GM21515 (cell line): ENCODE results near the gene NUMA1.

Experiments
- ATAC-seq: cut with Tn5 transposase; IDR thresholded peaks from one replicate; pipeline ENCODE4 v1.9.1; 2021; ENCODE audit not compliant: unreplicated experiment

The NUMA1 gene

GRCh38 chr11:72069200-72069599 is 11.1 kb downstream of the NUMA1 start:
- ATAC-seq = no peak

DNA sequence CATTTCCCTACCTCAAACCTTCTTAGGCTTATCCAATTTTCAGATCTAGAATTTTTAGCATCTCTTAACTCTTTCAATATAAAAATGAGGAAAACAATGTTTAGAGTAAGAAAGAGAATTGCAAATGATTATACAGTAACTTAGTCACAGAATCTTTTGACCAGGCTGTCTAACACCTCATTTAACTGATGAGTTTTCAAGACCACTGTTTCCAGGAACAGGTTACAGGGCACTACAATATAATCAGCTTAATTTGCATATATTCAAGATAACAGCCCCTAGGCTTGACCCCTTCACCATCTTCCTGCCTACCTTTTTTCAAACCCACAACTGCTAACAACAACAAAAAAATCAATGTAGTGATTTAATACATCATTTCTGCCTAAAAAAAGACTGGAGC is 12.7 kb downstream of the NUMA1 start:
- ATAC-seq = no peak

DNA sequence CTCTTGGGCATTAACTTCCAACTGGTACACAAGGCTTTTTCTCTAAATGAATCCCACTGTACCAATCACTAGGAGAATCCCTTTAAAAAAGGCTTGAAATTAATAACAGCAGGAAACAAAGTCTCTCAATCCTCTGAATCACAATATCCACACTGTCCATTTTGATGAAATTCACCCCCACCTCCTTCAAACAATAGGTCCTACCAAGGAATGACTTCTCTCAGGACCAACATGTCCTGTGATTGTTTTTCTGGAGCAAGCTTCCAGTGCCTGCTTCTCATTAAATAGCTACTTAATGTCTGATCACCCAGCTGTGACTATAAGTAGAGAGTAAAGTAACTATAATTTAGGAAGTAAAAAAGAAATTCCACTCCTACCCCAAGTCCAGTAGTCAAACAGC is 13.1 kb downstream of the NUMA1 start:
- ATAC-seq = no peak

GRCh38 chr11:72066855-72067254 is 13.5 kb downstream of the NUMA1 start:
- no peak for ATAC-seq

DNA sequence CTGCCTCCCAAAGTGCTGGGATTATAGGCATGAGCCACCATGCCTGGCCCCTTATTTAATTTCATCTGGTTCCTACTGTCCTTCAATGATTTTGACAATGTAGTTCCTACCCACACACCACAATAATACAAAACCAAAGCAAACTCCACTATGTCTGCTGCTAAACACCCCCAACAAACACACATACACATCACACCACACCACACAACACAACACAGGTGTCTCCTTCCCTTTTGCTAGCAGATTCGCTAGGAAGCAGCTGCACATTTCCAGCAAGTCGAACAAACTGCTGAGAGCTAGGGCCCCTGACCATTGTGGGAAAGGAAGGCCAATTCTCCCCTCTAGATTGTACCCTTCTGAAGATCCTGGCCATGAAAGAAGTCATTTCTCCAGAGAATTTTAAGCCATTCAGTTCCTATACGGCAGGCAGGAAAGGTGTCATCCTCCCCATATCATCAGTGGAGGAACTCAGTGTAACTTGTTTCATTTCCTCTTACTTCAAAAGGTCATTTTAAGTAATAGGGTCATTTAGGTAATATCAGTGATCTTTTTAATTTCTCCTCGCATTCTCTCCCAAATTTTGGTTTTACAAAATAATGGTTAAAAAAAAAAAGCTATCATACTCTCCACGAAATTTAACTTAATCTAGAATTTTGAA is 18.5 kb downstream of the NUMA1 start:
- no peak for ATAC-seq

DNA sequence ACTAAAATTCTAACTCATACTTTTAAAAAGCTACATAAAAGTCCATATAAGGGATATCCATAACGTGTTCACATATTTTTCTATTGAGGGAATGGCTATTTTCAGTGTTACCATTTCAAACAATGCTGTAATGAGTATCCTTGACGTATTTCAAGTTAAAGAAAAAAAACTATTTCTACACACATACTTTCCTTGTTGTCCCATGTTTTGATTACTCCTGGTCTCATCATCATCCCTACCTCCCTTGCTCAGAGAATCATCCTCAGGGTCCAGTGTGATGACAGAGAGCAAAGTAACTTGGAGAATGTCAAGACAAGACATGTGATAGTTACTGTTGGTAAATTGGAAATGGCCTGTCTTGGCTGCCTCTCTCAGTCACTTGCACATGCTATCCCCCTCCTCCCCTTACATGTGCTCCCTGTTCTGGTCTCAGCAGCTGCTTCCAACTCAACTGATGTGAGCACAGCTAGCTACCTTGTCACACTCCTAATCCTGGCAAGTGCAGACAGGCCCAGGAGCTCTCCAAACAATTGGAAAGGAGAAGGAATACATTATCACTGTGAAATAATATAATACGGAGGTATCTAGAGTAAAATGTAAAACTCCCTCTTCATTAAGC is 21.8 kb downstream of the NUMA1 start:
- ATAC-seq = no peak

DNA sequence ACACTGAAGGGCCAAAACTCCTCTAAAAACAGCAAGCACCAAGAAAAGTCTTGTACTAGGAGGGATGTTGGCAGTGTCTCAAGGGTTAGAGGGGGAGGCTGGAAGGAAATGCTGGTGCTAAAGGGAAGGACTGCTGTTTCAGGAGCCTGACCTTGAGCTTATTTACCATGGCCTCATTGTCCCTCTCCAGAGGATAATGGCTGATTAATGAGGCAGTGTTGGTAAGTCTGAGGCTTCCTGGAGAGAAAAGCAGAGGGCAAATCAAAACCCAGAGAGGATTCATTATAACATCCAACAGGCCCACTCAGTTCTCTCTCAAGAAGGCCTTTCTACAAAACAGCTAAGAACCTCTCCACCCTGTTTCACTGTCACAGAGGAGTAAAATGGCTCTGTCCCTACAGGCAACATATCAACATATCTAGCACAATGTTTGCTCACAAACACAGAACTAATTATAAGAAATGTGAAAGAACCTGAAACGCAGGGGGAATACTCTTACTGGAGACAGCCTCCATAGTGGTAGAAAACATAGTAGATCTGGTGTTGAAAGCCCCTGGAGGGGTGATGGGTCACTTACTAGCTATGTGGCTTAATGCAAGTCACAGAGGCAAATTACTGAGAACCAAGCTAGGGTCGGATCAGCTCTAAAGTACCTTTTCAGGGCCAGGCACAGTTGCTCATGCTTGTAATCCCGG is 31.4 kb downstream of the NUMA1 start:
- no peak for ATAC-seq

- ATAC-seq = no peak
These were observed 34.5 kb downstream of the NUMA1 start for GRCh38 chr11:72045849-72046248.

GRCh38 chr11:72042064-72042745 is 38.1 kb downstream of the NUMA1 start:
- no peak for ATAC-seq

GRCh38 chr11:72041364-72042063 is 38.8 kb downstream of the NUMA1 start:
- ATAC-seq = no peak

DNA sequence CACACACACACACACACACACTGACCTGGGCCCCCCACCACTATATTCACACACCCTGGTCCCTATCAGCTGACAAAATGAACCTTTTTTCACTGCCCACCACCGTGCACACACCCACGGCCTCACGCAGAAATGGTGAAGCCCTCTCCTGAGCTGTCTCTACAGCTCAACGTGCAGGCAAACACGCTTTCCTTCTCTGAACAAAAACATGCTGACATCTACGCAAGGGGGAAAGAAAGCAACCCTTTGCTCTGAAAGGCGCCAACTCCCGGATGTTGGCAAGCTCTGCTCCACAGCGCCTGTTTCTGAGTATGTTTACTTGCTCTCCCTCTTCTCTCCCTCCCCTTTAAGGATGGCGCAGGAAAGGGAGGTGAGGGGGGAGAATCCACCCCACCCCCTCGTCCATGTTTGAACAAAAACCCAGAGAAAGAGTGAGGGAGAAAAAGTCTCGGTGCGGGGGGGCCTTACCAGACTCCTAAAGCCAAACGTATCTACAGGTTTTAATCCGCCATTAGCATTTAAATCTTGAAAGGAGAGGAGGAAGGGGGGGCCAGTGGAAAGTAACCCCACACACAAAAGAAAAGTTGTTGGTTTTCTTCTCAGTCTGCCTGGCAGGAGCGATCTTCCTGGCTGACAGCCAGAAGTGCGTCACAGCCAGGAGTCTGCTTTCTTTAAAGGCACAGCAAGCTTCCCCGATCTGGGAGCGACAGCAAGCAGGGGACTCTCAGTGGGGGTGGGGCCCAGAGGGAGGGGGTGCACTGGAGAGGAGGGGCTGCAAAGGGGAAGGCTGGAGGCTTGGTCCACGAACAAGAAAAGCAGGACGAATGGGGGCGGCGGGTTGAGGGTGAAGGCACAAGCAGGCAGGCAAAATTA is 39.6 kb downstream of the NUMA1 start:
- ATAC-seq = no peak

DNA sequence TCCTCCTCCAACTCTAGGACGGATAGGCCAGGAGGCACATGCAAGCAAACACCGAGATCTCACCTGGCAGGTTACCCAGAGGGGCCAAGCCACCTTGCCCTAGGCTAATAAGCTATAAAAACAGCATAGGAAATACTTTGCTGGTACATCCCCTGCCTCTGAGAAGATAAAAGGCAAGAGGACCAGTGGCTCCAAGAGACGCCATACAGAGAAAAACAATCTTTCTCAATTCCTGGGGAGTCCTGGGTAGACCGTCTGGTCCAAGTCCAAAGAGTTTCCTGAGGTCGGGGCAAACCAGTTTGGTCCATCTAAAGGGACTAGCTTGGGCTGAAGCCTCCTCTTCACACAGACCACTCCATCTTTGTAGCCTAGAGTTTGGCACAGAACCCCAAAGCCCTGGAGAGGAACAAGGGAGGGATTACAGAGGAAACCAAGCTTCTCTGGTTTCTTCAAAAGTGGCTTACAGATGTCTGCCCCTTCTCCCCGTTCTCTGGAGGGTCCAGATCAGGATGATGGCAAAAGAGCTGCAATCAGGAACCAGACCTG is 40.4 kb downstream of the NUMA1 start:
- ATAC-seq = no peak

GRCh38 chr11:72039031-72039855 is 41.1 kb downstream of the NUMA1 start:
- ATAC-seq = no peak

- no peak for ATAC-seq
These were observed 41.9 kb downstream of the NUMA1 start for GRCh38 chr11:72038491-72038890.

- no peak for ATAC-seq
These were observed 42.6 kb downstream of the NUMA1 start for GRCh38 chr11:72037554-72038311.

DNA sequence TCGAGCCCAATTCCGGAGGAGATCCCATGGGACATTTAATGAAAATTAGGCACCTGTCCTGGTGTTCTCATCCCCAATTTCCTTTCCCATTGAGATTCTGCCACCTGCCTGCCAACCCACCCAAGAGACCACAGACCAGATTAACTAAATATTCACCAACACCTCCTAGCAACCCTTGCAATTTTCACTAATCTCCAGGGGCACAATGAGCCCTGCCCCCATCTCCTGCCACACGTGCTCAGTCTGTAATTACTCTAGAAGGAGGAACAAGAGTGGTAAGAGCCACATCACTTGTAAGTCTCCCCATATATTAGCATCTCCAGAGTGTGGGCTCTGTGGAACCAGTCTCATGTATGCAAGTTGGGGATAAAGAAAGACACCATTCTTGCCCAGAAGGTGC is 43.7 kb downstream of the NUMA1 start:
- no peak for ATAC-seq

DNA sequence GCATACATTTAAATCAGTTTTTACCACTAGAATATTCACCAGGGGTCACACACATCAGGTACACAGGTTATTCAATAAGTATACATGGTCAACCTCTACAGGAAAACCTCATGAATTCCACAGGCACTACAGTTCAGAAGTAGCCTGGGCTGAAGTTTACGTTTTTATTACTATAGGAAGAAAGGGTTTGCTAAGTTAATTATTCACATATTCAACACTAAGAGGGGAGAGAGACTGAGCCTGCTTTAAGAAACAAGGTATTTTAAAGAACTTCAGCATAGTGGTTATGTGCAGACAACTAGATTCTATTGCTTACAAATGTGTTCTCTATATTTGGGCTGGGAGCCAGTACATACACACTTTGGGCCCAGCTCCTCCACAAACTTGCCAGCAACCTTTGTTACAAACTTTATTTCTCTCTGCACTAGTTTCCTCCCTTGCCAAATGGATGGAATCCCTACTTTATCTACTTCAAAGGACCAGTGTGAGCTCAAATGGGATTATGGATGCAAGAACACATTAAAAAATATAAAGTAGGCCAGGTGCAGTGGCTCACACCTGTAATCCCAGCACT is 49.8 kb downstream of the NUMA1 start:
- ATAC-seq = no peak

DNA sequence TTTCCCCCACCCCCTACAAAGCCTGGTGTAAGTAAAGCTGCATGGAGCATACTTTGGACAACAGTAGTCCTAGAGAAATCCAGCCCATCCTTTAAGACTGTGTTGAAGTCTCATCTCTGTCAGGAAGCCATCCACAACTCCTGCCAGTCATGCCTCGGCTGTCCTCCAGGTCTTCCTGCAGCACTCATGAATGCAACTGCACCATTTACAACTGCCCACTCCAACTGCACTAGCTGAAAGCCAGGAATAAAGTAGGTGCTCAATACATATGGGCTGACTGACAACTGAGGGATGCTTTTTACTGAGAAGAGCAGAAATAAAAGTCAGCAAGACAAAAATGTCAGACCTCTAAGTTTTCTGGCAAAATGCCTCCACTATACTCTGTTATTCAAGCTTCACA is 54.3 kb downstream of the NUMA1 start:
- no peak for ATAC-seq
